Measurements from ENCODE around the gene SAC3D1.

Gene SAC3D1

DNA sequence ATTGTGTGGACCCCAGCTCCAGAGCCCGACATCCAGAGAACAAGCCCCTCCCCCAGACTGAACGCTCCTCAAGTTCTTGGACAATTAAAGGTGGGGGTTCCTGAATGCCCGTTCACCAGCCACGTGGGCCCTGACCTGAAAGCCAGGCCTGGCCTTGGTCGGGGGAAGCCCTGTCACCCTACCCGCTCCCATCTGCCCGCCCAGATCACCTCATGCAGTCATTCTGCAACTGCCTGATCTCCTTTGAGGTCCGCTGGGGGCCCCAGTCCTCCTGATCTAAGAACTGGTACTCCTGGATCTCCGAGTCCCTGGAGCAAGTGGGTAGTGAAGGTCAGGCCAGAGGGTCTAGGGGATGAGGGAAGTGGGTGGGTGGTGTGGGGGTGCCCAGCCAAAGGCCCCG lies 26.4 kb downstream of the SAC3D1 start:
- Histone ChIP-seq H3K4me1 (ENCODE audit: control insufficient read depth in 1 of 2, insufficient read depth in 1 of 2, low read depth in 1 of 2, low read length in 1 of 2) (no peaks in the 10 kb centered on the region), H3K36me3 (no peaks in the 10 kb centered on the region), H3K27ac (no peak overlapping the region), H3K4me3 (ENCODE audit: low read depth in 1 of 2, low read length in 1 of 2) (no peak overlapping the region), H3K27me3 (no peaks in the 10 kb centered on the region), H3K9me3 (no peaks in the 10 kb centered on the region)
- TF ChIP-seq, protein P1, sequence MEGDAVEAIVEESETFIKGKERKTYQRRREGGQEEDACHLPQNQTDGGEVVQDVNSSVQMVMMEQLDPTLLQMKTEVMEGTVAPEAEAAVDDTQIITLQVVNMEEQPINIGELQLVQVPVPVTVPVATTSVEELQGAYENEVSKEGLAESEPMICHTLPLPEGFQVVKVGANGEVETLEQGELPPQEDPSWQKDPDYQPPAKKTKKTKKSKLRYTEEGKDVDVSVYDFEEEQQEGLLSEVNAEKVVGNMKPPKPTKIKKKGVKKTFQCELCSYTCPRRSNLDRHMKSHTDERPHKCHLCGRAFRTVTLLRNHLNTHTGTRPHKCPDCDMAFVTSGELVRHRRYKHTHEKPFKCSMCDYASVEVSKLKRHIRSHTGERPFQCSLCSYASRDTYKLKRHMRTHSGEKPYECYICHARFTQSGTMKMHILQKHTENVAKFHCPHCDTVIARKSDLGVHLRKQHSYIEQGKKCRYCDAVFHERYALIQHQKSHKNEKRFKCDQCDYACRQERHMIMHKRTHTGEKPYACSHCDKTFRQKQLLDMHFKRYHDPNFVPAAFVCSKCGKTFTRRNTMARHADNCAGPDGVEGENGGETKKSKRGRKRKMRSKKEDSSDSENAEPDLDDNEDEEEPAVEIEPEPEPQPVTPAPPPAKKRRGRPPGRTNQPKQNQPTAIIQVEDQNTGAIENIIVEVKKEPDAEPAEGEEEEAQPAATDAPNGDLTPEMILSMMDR (IDR thresholded peaks at IDR 0.05) = no peak

GRCh38 chr11:65069217-65069616 lies 28.2 kb downstream of the SAC3D1 start:
- TF ChIP-seq, protein P1 (IDR thresholded peaks at IDR 0.05) = no peak
- H3K4me3 ChIP-seq (ENCODE audit: low read depth in 1 of 2, low read length in 1 of 2) = no peak overlapping the region
- H3K27ac ChIP-seq = no peak overlapping the region
- H3K9me3 ChIP-seq = no peaks in the 10 kb centered on the region
- H3K36me3 ChIP-seq = no peaks in the 10 kb centered on the region
- H3K4me1 ChIP-seq (ENCODE audit: control insufficient read depth in 1 of 2, insufficient read depth in 1 of 2, low read depth in 1 of 2, low read length in 1 of 2) = no peaks in the 10 kb centered on the region
- H3K27me3 ChIP-seq = no peaks in the 10 kb centered on the region

DNA sequence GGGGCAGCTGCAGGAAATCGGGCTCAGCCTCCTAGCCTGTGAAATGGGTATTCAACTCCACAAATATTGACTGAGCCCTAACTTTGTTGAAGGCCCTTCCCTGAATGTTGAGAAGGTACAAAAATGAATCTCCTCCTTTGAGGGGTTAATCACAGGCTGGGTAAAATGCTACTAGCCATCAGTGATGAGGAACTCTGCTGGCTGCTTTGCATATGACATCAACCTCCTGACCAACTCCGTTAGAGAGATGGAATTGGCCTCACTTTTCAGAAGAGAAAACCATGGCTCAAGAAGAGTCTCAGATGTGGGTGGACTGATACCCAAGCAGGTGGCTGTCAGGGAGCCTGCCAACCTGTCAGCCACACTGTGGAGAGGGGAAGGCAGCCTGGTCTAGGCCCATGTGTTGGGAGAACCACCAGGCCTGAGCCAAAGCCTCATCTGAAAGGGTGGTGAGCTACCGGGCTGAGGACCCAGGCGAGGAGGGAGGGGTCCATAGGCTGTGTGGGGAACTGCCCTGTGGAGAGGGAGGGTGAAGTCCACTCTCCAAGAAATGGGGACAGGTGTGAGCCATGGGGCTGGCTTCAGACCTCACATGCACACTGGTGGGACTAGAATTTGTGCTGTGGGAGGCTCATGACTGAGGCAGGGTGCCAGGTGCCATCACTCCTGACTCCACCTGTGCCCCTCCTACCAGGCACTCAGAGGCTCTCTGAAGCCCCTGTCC lies 31.1 kb downstream of the SAC3D1 start:
- H3K27ac ChIP-seq = no peak overlapping the region
- H3K4me3 ChIP-seq (ENCODE audit: low read depth in 1 of 2, low read length in 1 of 2) = no peak overlapping the region
- peaks cover 5% of the 10 kb centered on the region for H3K36me3 ChIP-seq
- TF ChIP-seq, protein P1 (IDR thresholded peaks at IDR 0.05) = no peak
- H3K9me3 ChIP-seq = no peaks in the 10 kb centered on the region
- no peaks in the 10 kb centered on the region for H3K4me1 ChIP-seq (ENCODE audit: control insufficient read depth in 1 of 2, insufficient read depth in 1 of 2, low read depth in 1 of 2, low read length in 1 of 2)
- no peaks in the 10 kb centered on the region for H3K27me3 ChIP-seq

DNA sequence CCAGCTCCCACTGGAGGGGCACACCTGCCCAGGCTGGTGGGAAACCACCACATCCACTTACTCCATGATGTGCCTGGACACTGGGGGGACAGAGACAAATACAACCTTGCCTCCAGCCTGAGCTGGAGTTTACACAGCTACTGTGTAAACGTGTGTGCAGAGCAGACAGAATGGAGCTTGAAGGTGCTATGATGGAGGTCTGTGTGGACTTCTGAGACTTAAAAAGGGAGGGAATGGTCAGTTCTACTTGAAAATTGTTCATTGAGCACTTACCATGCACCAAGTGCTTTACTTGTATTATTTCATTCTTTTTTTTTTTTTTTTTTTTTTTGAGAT lies 31.6 kb downstream of the SAC3D1 start:
- no peak overlapping the region for H3K4me3 ChIP-seq (ENCODE audit: low read depth in 1 of 2, low read length in 1 of 2)
- no peaks in the 10 kb centered on the region for H3K9me3 ChIP-seq
- H3K27ac ChIP-seq = no peak overlapping the region
- TF ChIP-seq, protein P1 (IDR thresholded peaks at IDR 0.05) = no peak
- no peaks in the 10 kb centered on the region for H3K4me1 ChIP-seq (ENCODE audit: control insufficient read depth in 1 of 2, insufficient read depth in 1 of 2, low read depth in 1 of 2, low read length in 1 of 2)
- H3K36me3 ChIP-seq = peaks cover 5% of the 10 kb centered on the region
- no peaks in the 10 kb centered on the region for H3K27me3 ChIP-seq

- Histone ChIP-seq H3K4me1 (ENCODE audit: control insufficient read depth in 1 of 2, insufficient read depth in 1 of 2, low read depth in 1 of 2, low read length in 1 of 2) (peaks cover 6 to 12% of the 10 kb centered on the region in 2 experiments), H3K4me3 (ENCODE audit: low read depth in 1 of 2, low read length in 1 of 2) (no peak overlapping the region), H3K36me3 (peaks cover 5% of the 10 kb centered on the region), H3K27ac (no peak overlapping the region), H3K27me3 (no peaks in the 10 kb centered on the region), H3K9me3 (no peaks in the 10 kb centered on the region)
- TF ChIP-seq, protein P1 (IDR thresholded peaks at IDR 0.05) = no peak
Observed at GRCh38 chr11:65077451-65077850, 36.4 kb downstream of the SAC3D1 start.

Data from neutrophil (primary cell).